ENCODE results near the gene TULP4.
"Not testable (repeated sequence)": the region's sequence is repeated elsewhere in the genome, so short reads cannot be mapped to it uniquely, and the experiment has no call there.

The TULP4 gene

DNA sequence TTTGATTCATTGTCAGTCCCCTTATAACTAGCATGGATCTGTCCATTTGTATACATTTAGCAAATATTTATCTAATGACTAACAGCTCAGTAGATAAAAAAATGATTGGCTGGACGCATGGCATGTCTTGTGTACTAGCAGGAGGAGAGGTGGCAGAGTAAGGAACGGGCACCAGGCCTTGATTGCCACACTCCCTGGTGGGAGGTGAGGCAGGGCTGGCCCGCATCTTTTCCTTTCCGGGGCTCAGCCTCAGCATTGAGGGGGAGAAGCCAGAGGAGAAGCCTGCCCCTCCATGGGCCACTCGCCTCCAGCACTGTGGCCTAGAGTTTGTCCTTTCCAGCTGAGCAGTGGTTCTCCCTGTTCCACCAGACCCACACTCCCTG, 162.7 kb downstream of the TULP4 start:
- no peaks in the 10 kb centered on the region for H3K9me3 ChIP-seq (ENCODE audit: control insufficient read depth, low read length)
- H3K36me3 ChIP-seq (ENCODE audit: control insufficient read depth, insufficient read depth, low read length): no peaks in the 10 kb centered on the region
- no peak overlapping the region for H3K9ac ChIP-seq (ENCODE audit: low read length)
- H3K4me3 ChIP-seq (ENCODE audit: low read length): no peak overlapping the region
- H3K27me3 ChIP-seq (ENCODE audit: control insufficient read depth, insufficient read depth, low read length): no peaks in the 10 kb centered on the region
- peaks cover 15% of the 10 kb centered on the region for H3K4me1 ChIP-seq (ENCODE audit: control insufficient read depth, insufficient read depth, low read length)

DNA sequence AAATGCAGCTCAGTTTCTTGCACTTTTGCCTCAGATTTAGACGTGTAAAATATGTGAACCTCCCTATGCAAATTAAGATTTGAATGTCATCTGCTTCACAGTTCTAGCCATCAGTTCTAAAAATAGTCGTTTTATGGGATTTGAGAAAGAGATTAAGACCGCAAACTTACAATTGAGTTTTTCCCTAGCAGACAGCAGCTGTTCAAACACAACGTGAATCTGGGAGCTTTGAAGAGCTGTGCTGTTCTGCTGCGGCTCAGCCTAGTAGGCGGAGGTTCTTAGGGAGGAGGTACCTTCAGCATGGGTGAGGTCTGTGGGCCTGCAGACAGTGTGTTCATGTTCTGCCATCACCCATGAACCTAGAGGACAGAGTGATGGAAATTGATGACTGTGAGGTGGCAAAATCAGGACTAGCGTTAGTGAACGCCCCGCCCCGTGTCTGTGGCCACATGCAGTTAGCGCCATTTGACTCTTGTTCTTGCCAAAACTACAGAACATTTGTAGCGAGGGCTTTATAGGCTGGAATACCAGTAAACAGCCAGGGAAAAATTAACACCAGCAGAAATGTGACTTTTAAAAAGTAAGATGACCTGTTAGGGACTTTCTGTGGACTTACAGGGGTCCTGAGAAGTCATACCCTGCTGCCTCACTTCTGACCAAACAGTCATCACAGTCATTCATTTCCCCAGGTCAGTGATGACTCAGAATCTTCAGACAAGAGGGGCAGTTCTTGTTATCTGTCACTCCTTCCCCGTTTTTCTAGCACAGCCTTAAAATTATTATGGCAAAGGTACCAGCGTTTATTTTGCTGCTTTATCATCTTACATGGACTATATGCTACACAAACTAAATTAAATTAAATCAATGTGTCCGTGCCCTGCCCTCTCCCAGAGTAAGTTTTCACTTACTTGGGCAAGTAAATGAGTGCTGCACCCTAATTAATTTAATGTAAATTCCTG, 163.4 kb downstream of the TULP4 start:
- no peak overlapping the region for H3K4me3 ChIP-seq (ENCODE audit: low read length)
- no peak overlapping the region for H3K9ac ChIP-seq (ENCODE audit: low read length)
- H3K4me1 ChIP-seq (ENCODE audit: control insufficient read depth, insufficient read depth, low read length): peaks cover 15% of the 10 kb centered on the region
- H3K9me3 ChIP-seq (ENCODE audit: control insufficient read depth, low read length): no peaks in the 10 kb centered on the region
- no peaks in the 10 kb centered on the region for H3K27me3 ChIP-seq (ENCODE audit: control insufficient read depth, insufficient read depth, low read length)
- H3K36me3 ChIP-seq (ENCODE audit: control insufficient read depth, insufficient read depth, low read length): no peaks in the 10 kb centered on the region

DNA sequence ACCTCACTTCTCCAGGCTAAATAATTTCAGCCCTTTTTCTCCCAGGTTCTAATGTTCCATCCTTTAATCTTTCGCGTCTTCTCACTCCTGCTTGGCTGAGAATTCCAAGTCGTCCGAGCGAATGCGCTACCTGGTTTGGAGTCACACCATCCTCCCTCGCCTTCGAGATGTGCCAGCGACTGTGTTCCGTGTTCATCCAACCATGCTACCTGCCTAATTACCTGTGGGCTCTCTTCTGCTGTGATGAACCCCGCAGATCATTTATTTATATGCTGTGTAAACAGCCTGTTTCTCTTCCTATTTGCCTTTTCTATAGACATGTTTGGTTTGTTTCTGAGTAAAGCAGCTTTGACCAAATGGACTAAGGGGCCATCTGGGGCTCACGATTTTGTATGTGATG, 164.1 kb downstream of the TULP4 start:
- no peaks in the 10 kb centered on the region for H3K27me3 ChIP-seq (ENCODE audit: control insufficient read depth, insufficient read depth, low read length)
- H3K36me3 ChIP-seq (ENCODE audit: control insufficient read depth, insufficient read depth, low read length): no peaks in the 10 kb centered on the region
- no peaks in the 10 kb centered on the region for H3K9me3 ChIP-seq (ENCODE audit: control insufficient read depth, low read length)
- peaks cover 15% of the 10 kb centered on the region for H3K4me1 ChIP-seq (ENCODE audit: control insufficient read depth, insufficient read depth, low read length)
- no peak overlapping the region for H3K4me3 ChIP-seq (ENCODE audit: low read length)
- no peak overlapping the region for H3K9ac ChIP-seq (ENCODE audit: low read length)

DNA sequence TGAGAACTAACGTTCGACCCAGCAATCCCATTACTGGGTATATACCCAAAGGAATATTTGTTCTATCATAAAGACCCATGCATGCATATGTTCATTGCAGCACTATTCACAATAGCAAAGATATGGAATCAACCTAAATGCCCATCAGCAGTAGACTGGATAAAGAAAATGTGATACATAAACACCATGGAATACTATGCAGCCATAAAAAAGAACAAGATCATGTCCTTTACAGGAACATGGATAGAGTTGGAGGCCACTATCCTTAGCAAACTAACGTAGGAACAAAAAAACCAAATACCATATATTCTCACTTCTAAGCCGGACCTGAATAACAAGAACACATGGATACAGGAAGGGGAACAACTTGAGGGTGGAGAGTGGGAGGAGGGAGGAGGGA, 165.5 kb downstream of the TULP4 start:
- H3K4me1 ChIP-seq (ENCODE audit: control insufficient read depth, insufficient read depth, low read length): peaks cover 15% of the 10 kb centered on the region
- not testable (repeated sequence) for H3K9me3 ChIP-seq (ENCODE audit: control insufficient read depth, low read length); H3K36me3 ChIP-seq (ENCODE audit: control insufficient read depth, insufficient read depth, low read length); H3K27me3 ChIP-seq (ENCODE audit: control insufficient read depth, insufficient read depth, low read length); H3K9ac ChIP-seq (ENCODE audit: low read length); H3K4me3 ChIP-seq (ENCODE audit: low read length)

DNA sequence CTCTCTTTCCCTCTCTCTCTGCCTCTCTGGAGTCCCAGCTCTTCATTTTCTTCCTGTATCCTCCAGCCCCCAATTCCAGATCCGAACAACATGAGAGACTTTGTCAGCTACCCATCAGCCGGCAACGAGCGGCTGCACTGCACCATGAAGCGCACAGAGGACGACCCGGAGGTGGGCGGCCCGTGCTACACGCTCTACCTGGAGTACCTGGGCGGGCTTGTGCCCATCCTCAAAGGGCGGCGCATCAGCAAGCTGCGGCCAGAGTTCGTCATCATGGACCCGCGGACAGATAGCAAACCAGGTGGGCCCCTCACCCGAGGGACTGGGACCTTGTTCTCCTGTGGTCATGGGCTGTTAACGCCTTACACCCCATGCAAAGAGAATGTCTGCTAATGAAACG, 168.7 kb downstream of the TULP4 start:
- Histone ChIP-seq H3K4me3 (ENCODE audit: low read length) (no peak overlapping the region), H3K27me3 (ENCODE audit: control insufficient read depth, insufficient read depth, low read length) (no peaks in the 10 kb centered on the region), H3K9ac (ENCODE audit: low read length) (no peak overlapping the region), H3K4me1 (ENCODE audit: control insufficient read depth, insufficient read depth, low read length) (no peaks in the 10 kb centered on the region), H3K9me3 (ENCODE audit: control insufficient read depth, low read length) (no peaks in the 10 kb centered on the region), H3K36me3 (ENCODE audit: control insufficient read depth, insufficient read depth, low read length) (no peaks in the 10 kb centered on the region)

DNA sequence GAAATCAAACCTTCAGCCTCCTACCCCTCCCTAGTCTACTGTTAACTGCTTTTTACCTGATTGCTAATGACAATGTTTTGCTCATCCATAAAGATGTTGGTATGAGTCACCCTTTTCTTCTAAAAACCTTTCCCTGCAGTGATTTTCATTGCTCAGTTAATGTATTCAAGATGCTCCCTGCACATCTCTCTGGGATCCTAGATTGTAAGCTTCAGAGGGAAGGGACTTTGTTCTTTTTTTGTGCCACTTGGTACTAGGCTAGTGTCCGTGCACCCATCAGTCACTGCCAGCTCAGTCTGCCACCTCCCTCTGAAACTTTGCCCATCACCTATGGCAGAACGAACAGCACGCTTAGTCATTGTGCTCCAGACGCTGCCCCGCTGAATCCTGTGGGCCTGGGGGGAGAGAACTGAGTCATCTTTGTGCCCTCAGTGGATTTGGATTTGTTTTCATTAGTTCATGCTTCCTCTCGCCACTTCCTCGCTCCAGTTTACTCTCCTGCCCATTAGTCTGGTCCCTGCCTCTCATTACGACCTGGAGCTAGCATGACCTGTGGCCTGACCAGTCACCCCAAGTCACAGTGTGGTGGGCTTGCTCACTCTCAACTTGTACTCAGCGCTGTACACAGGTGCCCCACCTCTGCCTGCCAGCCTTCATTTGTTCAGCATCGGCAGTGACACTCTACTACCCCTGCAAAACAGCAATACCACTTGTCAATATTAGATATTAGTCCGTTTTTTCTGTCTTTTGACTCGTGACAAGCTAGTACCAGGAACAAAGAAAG, 169.6 kb downstream of the TULP4 start:
- no peaks in the 10 kb centered on the region for H3K4me1 ChIP-seq (ENCODE audit: control insufficient read depth, insufficient read depth, low read length)
- H3K36me3 ChIP-seq (ENCODE audit: control insufficient read depth, insufficient read depth, low read length): no peaks in the 10 kb centered on the region
- no peak overlapping the region for H3K9ac ChIP-seq (ENCODE audit: low read length)
- H3K27me3 ChIP-seq (ENCODE audit: control insufficient read depth, insufficient read depth, low read length): no peaks in the 10 kb centered on the region
- H3K4me3 ChIP-seq (ENCODE audit: low read length): no peak overlapping the region
- H3K9me3 ChIP-seq (ENCODE audit: control insufficient read depth, low read length): no peaks in the 10 kb centered on the region

DNA sequence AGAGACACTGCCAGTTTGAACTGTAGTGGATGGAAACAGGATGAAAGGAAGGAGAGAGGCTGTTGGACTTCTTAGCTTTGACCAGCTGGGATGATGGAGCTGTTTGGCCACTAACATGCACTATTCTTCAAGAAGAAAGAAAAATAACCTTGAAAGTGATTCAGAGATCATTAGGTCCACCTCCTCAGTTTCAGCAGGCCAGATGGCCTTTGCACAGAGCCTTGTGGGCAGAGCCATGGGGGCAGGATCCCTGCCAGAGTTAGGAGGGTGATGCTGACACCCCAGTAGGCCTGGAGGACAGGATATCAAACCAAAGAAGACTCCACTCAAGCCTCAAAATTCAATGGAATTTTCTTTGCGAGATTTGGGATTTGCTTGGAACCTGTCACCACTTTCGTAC, 173.2 kb downstream of the TULP4 start:
- no peaks in the 10 kb centered on the region for H3K9me3 ChIP-seq (ENCODE audit: control insufficient read depth, low read length)
- no peak overlapping the region for H3K9ac ChIP-seq (ENCODE audit: low read length)
- no peak overlapping the region for H3K4me3 ChIP-seq (ENCODE audit: low read length)
- no peaks in the 10 kb centered on the region for H3K27me3 ChIP-seq (ENCODE audit: control insufficient read depth, insufficient read depth, low read length)
- no peaks in the 10 kb centered on the region for H3K36me3 ChIP-seq (ENCODE audit: control insufficient read depth, insufficient read depth, low read length)
- no peaks in the 10 kb centered on the region for H3K4me1 ChIP-seq (ENCODE audit: control insufficient read depth, insufficient read depth, low read length)

DNA sequence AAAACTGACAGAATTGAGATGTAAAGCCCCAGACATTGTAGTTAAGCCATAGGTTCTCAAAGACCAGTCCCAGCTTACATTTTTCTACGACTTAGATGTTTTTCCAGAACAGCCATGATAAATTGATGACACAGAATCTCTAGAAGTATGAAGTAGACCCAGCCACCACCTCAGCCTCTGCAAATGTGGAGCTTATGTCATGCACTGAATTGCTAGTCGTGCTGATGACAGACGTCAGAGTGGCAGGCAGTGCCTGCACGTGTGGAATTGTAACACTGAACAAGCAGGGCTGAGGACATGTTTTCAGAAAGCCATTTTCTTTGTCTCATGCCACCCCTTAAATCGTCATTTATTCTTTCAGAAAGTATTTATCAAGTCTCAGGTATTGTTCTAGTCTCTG, 175.2 kb downstream of the TULP4 start:
- H3K36me3 ChIP-seq (ENCODE audit: control insufficient read depth, insufficient read depth, low read length): no peaks in the 10 kb centered on the region
- H3K9ac ChIP-seq (ENCODE audit: low read length): no peak overlapping the region
- H3K9me3 ChIP-seq (ENCODE audit: control insufficient read depth, low read length): no peaks in the 10 kb centered on the region
- H3K27me3 ChIP-seq (ENCODE audit: control insufficient read depth, insufficient read depth, low read length): no peaks in the 10 kb centered on the region
- no peak overlapping the region for H3K4me3 ChIP-seq (ENCODE audit: low read length)
- H3K4me1 ChIP-seq (ENCODE audit: control insufficient read depth, insufficient read depth, low read length): no peaks in the 10 kb centered on the region

DNA sequence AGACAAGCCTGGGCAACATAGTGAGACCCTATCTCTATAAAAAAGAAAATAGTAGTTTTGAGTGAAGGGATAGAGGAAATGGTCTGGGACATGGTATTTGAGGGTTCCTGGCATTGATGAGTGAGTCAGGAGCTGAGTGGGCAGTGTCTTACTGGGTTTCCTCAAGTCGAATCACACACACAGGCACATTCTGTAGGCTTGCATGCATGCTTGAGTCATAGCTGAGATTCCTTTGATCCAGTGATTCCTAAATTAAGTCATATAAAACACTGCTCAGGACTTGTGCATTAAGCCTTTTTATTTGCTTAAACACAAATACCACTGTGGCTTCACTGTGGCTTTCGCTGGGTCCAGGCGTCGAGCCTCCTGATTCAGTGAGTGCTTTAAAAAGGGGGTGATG, 175.8 kb downstream of the TULP4 start:
- Histone ChIP-seq H3K4me3 (ENCODE audit: low read length) (no peak overlapping the region), H3K36me3 (ENCODE audit: control insufficient read depth, insufficient read depth, low read length) (no peaks in the 10 kb centered on the region), H3K9me3 (ENCODE audit: control insufficient read depth, low read length) (no peaks in the 10 kb centered on the region), H3K4me1 (ENCODE audit: control insufficient read depth, insufficient read depth, low read length) (no peaks in the 10 kb centered on the region), H3K27me3 (ENCODE audit: control insufficient read depth, insufficient read depth, low read length) (no peaks in the 10 kb centered on the region), H3K9ac (ENCODE audit: low read length) (no peak overlapping the region)

DNA sequence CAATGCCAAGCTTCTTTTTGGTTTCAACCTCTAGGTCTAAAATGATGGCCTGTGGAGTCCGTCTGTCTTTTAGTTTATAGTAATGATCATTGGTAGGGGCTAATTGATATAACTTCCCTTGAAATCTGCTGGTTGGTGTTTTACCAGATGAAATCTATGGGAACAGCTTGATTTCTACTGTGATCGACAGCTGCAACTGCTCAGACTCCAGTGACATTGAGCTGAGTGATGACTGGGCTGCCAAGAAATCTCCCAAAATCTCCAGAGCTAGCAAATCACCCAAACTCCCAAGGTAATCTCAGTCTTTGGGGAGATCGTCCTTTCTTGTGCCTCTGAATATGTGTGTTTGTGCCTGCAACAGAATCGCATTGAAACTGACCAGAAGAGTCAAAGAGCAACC, 177.2 kb downstream of the TULP4 start:
- H3K27me3 ChIP-seq (ENCODE audit: control insufficient read depth, insufficient read depth, low read length): no peaks in the 10 kb centered on the region
- H3K4me1 ChIP-seq (ENCODE audit: control insufficient read depth, insufficient read depth, low read length): no peaks in the 10 kb centered on the region
- H3K9me3 ChIP-seq (ENCODE audit: control insufficient read depth, low read length): no peaks in the 10 kb centered on the region
- H3K4me3 ChIP-seq (ENCODE audit: low read length): no peak overlapping the region
- H3K36me3 ChIP-seq (ENCODE audit: control insufficient read depth, insufficient read depth, low read length): no peaks in the 10 kb centered on the region
- H3K9ac ChIP-seq (ENCODE audit: low read length): no peak overlapping the region

DNA sequence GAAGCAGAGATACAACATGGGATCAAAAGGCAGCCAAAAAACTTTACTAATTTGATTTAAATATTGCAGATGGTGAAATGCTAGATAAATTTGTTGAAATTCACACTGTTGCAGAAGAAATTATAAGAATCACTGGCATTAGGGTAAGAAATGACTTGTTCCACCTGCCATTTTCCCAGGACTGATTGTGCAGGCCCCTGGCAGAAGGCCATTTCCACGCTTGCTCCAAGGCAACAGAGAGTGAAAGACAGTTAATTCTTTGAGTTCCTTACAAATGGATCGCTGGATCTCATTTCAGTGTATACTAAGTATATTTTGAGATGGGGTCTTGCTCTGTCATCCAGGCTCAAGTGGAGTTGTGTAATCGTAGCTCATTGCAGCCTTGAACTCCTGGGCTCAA, 180.6 kb downstream of the TULP4 start:
- no peaks in the 10 kb centered on the region for H3K4me1 ChIP-seq (ENCODE audit: control insufficient read depth, insufficient read depth, low read length)
- no peaks in the 10 kb centered on the region for H3K27me3 ChIP-seq (ENCODE audit: control insufficient read depth, insufficient read depth, low read length)
- H3K4me3 ChIP-seq (ENCODE audit: low read length): no peak overlapping the region
- no peaks in the 10 kb centered on the region for H3K9me3 ChIP-seq (ENCODE audit: control insufficient read depth, low read length)
- no peak overlapping the region for H3K9ac ChIP-seq (ENCODE audit: low read length)
- no peaks in the 10 kb centered on the region for H3K36me3 ChIP-seq (ENCODE audit: control insufficient read depth, insufficient read depth, low read length)

DNA sequence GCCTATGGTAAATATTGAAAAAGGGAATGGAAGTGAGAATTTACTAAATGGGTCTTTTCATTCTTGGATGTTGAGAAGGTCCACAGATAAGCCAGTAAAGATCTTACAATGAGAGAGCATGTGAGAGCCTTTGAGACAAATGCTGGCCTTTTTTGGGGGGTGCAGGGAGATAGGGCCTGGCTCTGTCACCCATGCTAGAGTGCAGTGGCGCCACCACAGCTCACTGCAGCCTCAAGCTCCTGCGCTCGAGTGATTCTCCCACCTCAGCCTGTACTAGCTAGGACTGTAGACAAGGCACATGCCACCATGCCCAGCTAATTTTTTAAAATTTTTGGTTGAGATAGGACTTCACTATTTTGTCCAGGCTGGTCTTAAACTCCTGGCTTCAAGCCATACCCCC, 184.4 kb downstream of the TULP4 start:
- no peak overlapping the region for H3K9ac ChIP-seq (ENCODE audit: low read length)
- no peak overlapping the region for H3K4me3 ChIP-seq (ENCODE audit: low read length)
- no peaks in the 10 kb centered on the region for H3K36me3 ChIP-seq (ENCODE audit: control insufficient read depth, insufficient read depth, low read length)

More for the DNA sequence above, 184.4 kb downstream of the TULP4 start:
- Histone ChIP-seq H3K27me3 (ENCODE audit: control insufficient read depth, insufficient read depth, low read length) (no peaks in the 10 kb centered on the region), H3K9me3 (ENCODE audit: control insufficient read depth, low read length) (no peaks in the 10 kb centered on the region), H3K4me1 (ENCODE audit: control insufficient read depth, insufficient read depth, low read length) (no peaks in the 10 kb centered on the region)

All from mucosa of stomach (tissue), 1 donor.